ENCODE data around the gene CCNK.

DNA sequence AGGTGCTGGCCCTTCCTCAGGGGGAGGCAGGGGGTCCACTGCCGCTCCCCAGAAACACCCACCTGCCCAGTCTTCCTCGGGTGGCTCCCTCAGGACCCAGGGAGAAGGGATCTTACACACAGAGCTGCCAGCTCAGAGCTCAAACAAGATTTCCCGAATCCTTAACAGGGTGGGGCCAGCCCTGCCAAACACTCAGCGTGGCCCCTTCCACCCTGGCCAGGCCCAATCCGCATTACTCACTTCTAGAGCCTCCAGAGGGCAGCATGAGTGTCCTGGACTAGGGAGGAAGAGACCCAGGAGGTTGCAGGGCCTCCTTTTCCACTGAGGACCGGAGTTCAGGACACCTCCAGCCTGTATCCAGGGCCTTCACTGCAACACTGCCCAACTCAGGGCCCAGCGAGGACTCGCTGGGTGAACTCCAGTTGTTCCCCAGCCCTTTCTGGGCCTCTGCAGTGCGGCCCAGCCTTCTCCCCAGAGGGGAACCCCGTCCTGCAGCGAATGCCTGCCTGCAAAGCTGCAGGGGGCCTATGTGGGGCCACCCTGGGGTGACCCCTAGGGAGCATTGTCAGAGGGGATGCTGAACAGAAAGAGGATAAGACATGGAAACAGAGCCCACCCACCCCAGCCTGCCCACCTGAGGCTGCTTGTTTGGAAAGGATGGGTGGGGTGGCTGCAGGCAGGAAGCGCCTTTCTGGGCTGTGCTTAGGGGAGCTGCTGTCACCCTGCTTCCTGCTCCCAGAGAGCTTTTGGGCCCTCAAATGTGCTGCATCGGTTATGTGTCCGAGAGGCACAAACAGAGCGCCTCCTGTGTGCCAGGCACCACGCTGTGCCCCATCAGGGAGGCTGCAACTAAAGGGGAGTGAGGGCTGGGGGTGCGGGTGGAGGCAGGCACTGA lies 43.8 kb downstream of the CCNK start:
- TF ChIP-seq, protein P1, sequence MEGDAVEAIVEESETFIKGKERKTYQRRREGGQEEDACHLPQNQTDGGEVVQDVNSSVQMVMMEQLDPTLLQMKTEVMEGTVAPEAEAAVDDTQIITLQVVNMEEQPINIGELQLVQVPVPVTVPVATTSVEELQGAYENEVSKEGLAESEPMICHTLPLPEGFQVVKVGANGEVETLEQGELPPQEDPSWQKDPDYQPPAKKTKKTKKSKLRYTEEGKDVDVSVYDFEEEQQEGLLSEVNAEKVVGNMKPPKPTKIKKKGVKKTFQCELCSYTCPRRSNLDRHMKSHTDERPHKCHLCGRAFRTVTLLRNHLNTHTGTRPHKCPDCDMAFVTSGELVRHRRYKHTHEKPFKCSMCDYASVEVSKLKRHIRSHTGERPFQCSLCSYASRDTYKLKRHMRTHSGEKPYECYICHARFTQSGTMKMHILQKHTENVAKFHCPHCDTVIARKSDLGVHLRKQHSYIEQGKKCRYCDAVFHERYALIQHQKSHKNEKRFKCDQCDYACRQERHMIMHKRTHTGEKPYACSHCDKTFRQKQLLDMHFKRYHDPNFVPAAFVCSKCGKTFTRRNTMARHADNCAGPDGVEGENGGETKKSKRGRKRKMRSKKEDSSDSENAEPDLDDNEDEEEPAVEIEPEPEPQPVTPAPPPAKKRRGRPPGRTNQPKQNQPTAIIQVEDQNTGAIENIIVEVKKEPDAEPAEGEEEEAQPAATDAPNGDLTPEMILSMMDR (IDR thresholded peaks at IDR 0.05), result no peak
- TF ChIP-seq POLR2AphosphoS5 (IDR thresholded peaks at IDR 0.05) (no peak), POLR2A (IDR thresholded peaks at IDR 0.05) (no peak)

Measured in suprapubic skin (tissue), 4 donors.